Cardiac muscle cell (in vitro differentiated cells and primary cell): ENCODE results near the gene ZFAND6. TPM values are rescaled to one million over a fixed set of nuclear protein-coding genes. Genes with fewer than 3 reads are reported as not detected.

Experiments
- DNase-seq, 2 donors: peaks; one replicate each; pipeline versions ENCODE4 v3.0.0 to v3.0.0-alpha.2; 2010 to 2017; ENCODE audit warnings: low read depth in 1 of 2, low spot score in 1 of 2
- H3K27ac ChIP-seq: fragments of 200-600 bp; sonication (generic); 2 replicates; pipeline ENCODE4 v1.5.1; 2016
- H3K27me3 ChIP-seq: fragments of 200-600 bp; sonication (generic); 2 replicates; pipeline ENCODE4 v1.6.0; 2016; ENCODE audit warnings: control low read depth
- H3K36me3 ChIP-seq: fragments of 200-600 bp; sonication (generic); 2 replicates; pipeline ENCODE4 v1.5.1; 2016; ENCODE audit warnings: control low read depth
- H3K4me1 ChIP-seq: fragments of 200-600 bp; sonication (generic); 2 replicates; pipeline ENCODE4 v1.8.1; 2017; ENCODE audit warnings: low read depth, mild to moderate bottlenecking, mixed run types
- H3K4me3 ChIP-seq: fragments of 200-600 bp; sonication (generic); 2 replicates; pipeline ENCODE4 v1.5.1; 2016; ENCODE audit warnings: mild to moderate bottlenecking
- H3K9me3 ChIP-seq: fragments of 200-600 bp; sonication (generic); 2 replicates; pipeline ENCODE4 v1.5.1; 2017; ENCODE audit warnings: low read depth, mild to moderate bottlenecking, control low read depth
- CTCF ChIP-seq: IDR thresholded peaks from 2 replicates; pipeline ENCODE4 v1.5.1; 2012; ENCODE audit warnings: low read depth, mild to moderate bottlenecking, low read length
- polyA plus RNA-seq: library from polyadenylated mRNA; unstranded; fragments of >200 nt; fragmentation: Nextera tagmentation; extraction: Ambion mirVana; gene quantifications from 2 replicates; pipeline ENCODE4 v1.2.1, GENCODE V29; 2016
- total RNA-seq: library from RNA; depleted of rRNA; stranded (reverse); fragments of >200 nt; gene quantifications from 2 replicates; pipeline ENCODE4 v1.2.3, GENCODE V29; 2016

ZFAND6 gene
- total and polyA plus RNA-seq, 2 experiments from 2014 or later: 195 to 253 TPM

- no peak for TF ChIP-seq CTCF
- H3K27me3 ChIP-seq: no peaks in the 10 kb centered on the region
- DNase-seq: no peak
Observed at GRCh38 chr15:80186597-80186996, 127.1 kb downstream of the ZFAND6 start.

More at GRCh38 chr15:80186597-80186996, 127.1 kb downstream of the ZFAND6 start:
- H3K9me3 ChIP-seq: no peaks in the 10 kb centered on the region
- H3K4me3 ChIP-seq: no peak overlapping the region
- no peak overlapping the region for H3K27ac ChIP-seq
- peaks cover 5% of the 10 kb centered on the region for H3K36me3 ChIP-seq
- H3K4me1 ChIP-seq: no peaks in the 10 kb centered on the region

Other genes with a start within 250 kb of the ZFAND6 start
- 37.8 and 44.2 TPM in 2 replicates for gene MTHFS, start 162.7 kb upstream of the ZFAND6 start, total RNA-seq
- 38.3 and 48.6 TPM in 2 replicates for gene MTHFS, start 162.7 kb upstream of the ZFAND6 start, polyA plus RNA-seq
- gene BCL2A1, start 88.5 kb upstream of the ZFAND6 start, total RNA-seq: not detected in 2 replicates
- gene BCL2A1, start 88.5 kb upstream of the ZFAND6 start, polyA plus RNA-seq: 0.18 TPM in 1 of 2 replicates, not detected in the other
- 18.2 and 25.5 TPM in 2 replicates for gene FAH, start 93.3 kb downstream of the ZFAND6 start, total RNA-seq
- 26.1 and 46.4 TPM in 2 replicates for gene FAH, start 93.3 kb downstream of the ZFAND6 start, polyA plus RNA-seq
- 0.07 and 0.09 TPM in 2 replicates for gene CTXND1, start 192.5 kb downstream of the ZFAND6 start, total RNA-seq
- 0.05 and 0.27 TPM in 2 replicates for gene CTXND1, start 192.5 kb downstream of the ZFAND6 start, polyA plus RNA-seq